ENCODE data around the gene SORL1. TPM values are rescaled to one million over a fixed set of nuclear protein-coding genes. Genes with fewer than 3 reads are reported as not detected.

Gene SORL1
- total RNA-seq, 1 experiment from 2014 or later, result 68.3 TPM

- H4K91ac ChIP-seq (ENCODE audit: insufficient read length, low read depth, low read length), result no peak overlapping the region
- no peak overlapping the region for H3K4ac ChIP-seq (ENCODE audit: low read depth, low read length)
- H3K23ac ChIP-seq (ENCODE audit: insufficient read length, low read depth, low read length), result no peak overlapping the region
- no peaks in the 10 kb centered on the region for H3K79me2 ChIP-seq (ENCODE audit: insufficient read depth, low read length)
- H2AK5ac ChIP-seq (ENCODE audit: insufficient read length, low read length), result no peak overlapping the region
- no peak overlapping the region for H3K14ac ChIP-seq (ENCODE audit: insufficient read depth, low read length)
- no peak overlapping the region for H2BK5ac ChIP-seq (ENCODE audit: insufficient read length, low read length)
- H3K27ac Mint-ChIP-seq, result no peak overlapping the region
- H3K4me1 ChIP-seq (ENCODE audit: insufficient read depth, low read length), result no peaks in the 10 kb centered on the region
- no peaks in the 10 kb centered on the region for H3K23me2 ChIP-seq (ENCODE audit: insufficient read length, low read depth, low read length, poor library complexity, severe bottlenecking)
- H2AFZ ChIP-seq (ENCODE audit: low read length), result no peak overlapping the region
- no peaks in the 10 kb centered on the region for H3K9me3 Mint-ChIP-seq
- no peaks in the 10 kb centered on the region for H3K27me3 ChIP-seq (ENCODE audit: insufficient read depth, low read length)
- H3K4me2 ChIP-seq (ENCODE audit: insufficient read depth, insufficient read length, low read length), result no peak overlapping the region
- no peaks in the 10 kb centered on the region for H3K4me1 Mint-ChIP-seq
- no peak overlapping the region for H3K9ac ChIP-seq (ENCODE audit: extremely low read depth, insufficient read length, low read length)
- H3K27ac ChIP-seq (ENCODE audit: insufficient read length, low read depth, low read length), result no peak overlapping the region
- H3K18ac ChIP-seq (ENCODE audit: insufficient read length, low read depth, low read length), result no peak overlapping the region
- H2BK12ac ChIP-seq (ENCODE audit: insufficient read length, low read depth, low read length), result no peak overlapping the region
- no peaks in the 10 kb centered on the region for H3K9me3 ChIP-seq (ENCODE audit: control insufficient read depth, low read depth, low read length)
- no peaks in the 10 kb centered on the region for H3K79me1 ChIP-seq (ENCODE audit: insufficient read depth, low read depth, low read length, poor library complexity, severe bottlenecking)
- no CpG with 5 or more reads among the region's 2 CpGs for WGBS (ENCODE audit: extremely low coverage, insufficient read length, low lambda C conversion rate)
- no peak overlapping the region for H2BK15ac ChIP-seq (ENCODE audit: low read depth, low read length)
- H3T11ph ChIP-seq (ENCODE audit: low read length), result no peak overlapping the region
- peaks cover 27 to 87% (median 75%) of the 10 kb centered on the region in 3 experiments for H3K36me3 Mint-ChIP-seq (ENCODE audit: insufficient read depth in 1 of 3, low read depth in 3 of 3)
- H4K20me1 ChIP-seq (ENCODE audit: control insufficient read depth, insufficient read depth, insufficient read length), result no peaks in the 10 kb centered on the region
- H3K4me3 Mint-ChIP-seq, result no peak overlapping the region
- TF ChIP-seq, protein P1, sequence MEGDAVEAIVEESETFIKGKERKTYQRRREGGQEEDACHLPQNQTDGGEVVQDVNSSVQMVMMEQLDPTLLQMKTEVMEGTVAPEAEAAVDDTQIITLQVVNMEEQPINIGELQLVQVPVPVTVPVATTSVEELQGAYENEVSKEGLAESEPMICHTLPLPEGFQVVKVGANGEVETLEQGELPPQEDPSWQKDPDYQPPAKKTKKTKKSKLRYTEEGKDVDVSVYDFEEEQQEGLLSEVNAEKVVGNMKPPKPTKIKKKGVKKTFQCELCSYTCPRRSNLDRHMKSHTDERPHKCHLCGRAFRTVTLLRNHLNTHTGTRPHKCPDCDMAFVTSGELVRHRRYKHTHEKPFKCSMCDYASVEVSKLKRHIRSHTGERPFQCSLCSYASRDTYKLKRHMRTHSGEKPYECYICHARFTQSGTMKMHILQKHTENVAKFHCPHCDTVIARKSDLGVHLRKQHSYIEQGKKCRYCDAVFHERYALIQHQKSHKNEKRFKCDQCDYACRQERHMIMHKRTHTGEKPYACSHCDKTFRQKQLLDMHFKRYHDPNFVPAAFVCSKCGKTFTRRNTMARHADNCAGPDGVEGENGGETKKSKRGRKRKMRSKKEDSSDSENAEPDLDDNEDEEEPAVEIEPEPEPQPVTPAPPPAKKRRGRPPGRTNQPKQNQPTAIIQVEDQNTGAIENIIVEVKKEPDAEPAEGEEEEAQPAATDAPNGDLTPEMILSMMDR (conservative IDR thresholded peaks at IDR 0.05), result no peak
- no peak overlapping the region for H4K8ac ChIP-seq (replicated peaks; ENCODE audit: insufficient read length, low read depth, low read length)
- H2BK20ac ChIP-seq (ENCODE audit: low read depth, low read length, poor library complexity, severe bottlenecking), result no peak overlapping the region
- no peak overlapping the region for H4K5ac ChIP-seq (ENCODE audit: insufficient read length, low read depth, low read length)
- H3K56ac ChIP-seq (ENCODE audit: insufficient read length, low read depth, low read length), result no peak overlapping the region
- H3K27me3 Mint-ChIP-seq (ENCODE audit: low read depth), result no peaks in the 10 kb centered on the region
- no peak overlapping the region for H2BK120ac ChIP-seq (ENCODE audit: low read depth, low read length, poor library complexity, severe bottlenecking)
- no peak for DNase-seq
Observed at GRCh38 chr11:121603316-121603715, 151.2 kb downstream of the SORL1 start.

Data from H9 (cell line).